Breast epithelium (tissue), 3 donors: ENCODE measurements around the gene FXYD2.

ENCODE experiments used
- CTCF ChIP-seq, 3 donors: fragments of 450-650 bp; IDR thresholded peaks; one replicate each; pipeline ENCODE4 v1.5.1; 2016 to 2017; ENCODE audit warnings: antibody characterized with exemption in 3 of 3, mild to moderate bottlenecking in 3 of 3, moderate library complexity in 3 of 3
- POLR2A ChIP-seq: fragments of 450-650 bp; IDR thresholded peaks from one replicate; pipeline ENCODE4 v1.6.1; 2016; ENCODE audit warnings: antibody characterized with exemption, mild to moderate bottlenecking, moderate library complexity
- POLR2AphosphoS5 ChIP-seq, 3 donors: sonication (generic); formaldehyde crosslinking; IDR thresholded peaks; one replicate each; pipeline ENCODE4 v1.6.1; 2017; ENCODE audit warnings: antibody characterized with exemption in 3 of 3

- TF ChIP-seq POLR2A (no peak), CTCF (IDR thresholded peaks at IDR 0.05) (no peak), POLR2AphosphoS5 (IDR thresholded peaks at IDR 0.05) (no peak)
These were observed 4.2 kb upstream of the FXYD2 start for GRCh38 chr11:117828611-117829368.
